GM23338 (cell line): ENCODE data around the gene DIAPH1. TPM values are rescaled to one million over a fixed set of nuclear protein-coding genes. Genes with fewer than 3 reads are reported as not detected.

Experiments
- ATAC-seq: fragments of 200-7000 bp; cut with Tn5 transposase; 3 replicates; pipeline ENCODE4 v1.9.1; 2020
- DNase-seq: peaks from one replicate; pipeline ENCODE4 v3.0.0-alpha.2; 2015; ENCODE audit warnings: low spot score
- H2AFZ ChIP-seq: fragments of 200-600 bp; sonication (generic); 2 replicates; pipeline ENCODE4 v1.8.0; 2016; ENCODE audit warnings: antibody characterized with exemption, mild to moderate bottlenecking, moderate library complexity
- H3F3A ChIP-seq: fragments of 200-600 bp; sonication (generic); replicated peaks from 2 replicates; pipeline ENCODE4 v1.8.0; 2017; ENCODE audit warnings: antibody characterized with exemption, mixed run types, low read depth
- H3K27ac ChIP-seq: fragments of 200-600 bp; sonication (generic); 2 replicates; pipeline ENCODE4 v1.6.1; 2016; ENCODE audit warnings: low read depth
- H3K27me3 ChIP-seq: fragments of 200-600 bp; sonication (generic); 2 replicates; pipeline ENCODE4 v1.8.0; 2016; ENCODE audit warnings: mild to moderate bottlenecking, mixed run types, moderate library complexity; ENCODE audit not compliant: insufficient read depth
- H3K36me3 ChIP-seq: fragments of 200-600 bp; sonication (generic); 2 replicates; pipeline ENCODE4 v1.8.0; 2016; ENCODE audit warnings: mild to moderate bottlenecking; ENCODE audit not compliant: insufficient read depth
- H3K4me1 ChIP-seq: fragments of 200-600 bp; sonication (generic); 2 replicates; pipeline ENCODE4 v1.8.0; 2016; ENCODE audit warnings: mild to moderate bottlenecking, moderate library complexity; ENCODE audit not compliant: insufficient read depth
- H3K4me2 ChIP-seq: fragments of 200-600 bp; sonication (generic); 2 replicates; pipeline ENCODE4 v1.7.1; 2017; ENCODE audit warnings: mixed run types
- H3K4me3 ChIP-seq: fragments of 200-600 bp; sonication (generic); 2 replicates; pipeline ENCODE4 v1.6.1; 2016; ENCODE audit warnings: mixed run types
- H3K79me2 ChIP-seq: fragments of 200-600 bp; sonication (generic); replicated peaks from 2 replicates; pipeline ENCODE4 v1.8.0; 2017; ENCODE audit warnings: mild to moderate bottlenecking; ENCODE audit not compliant: insufficient read depth
- H3K9me2 ChIP-seq: fragments of 200-600 bp; sonication (generic); 2 replicates; pipeline ENCODE4 v1.8.0; 2017; ENCODE audit not compliant: insufficient read depth
- H4K20me1 ChIP-seq: fragments of 200-600 bp; sonication (generic); replicated peaks from 2 replicates; pipeline ENCODE4 v1.8.0; 2017; ENCODE audit warnings: mild to moderate bottlenecking; ENCODE audit not compliant: insufficient read depth
- H3K27ac Mint-ChIP-seq: 2 replicates; pipeline ENCODE4 v1.8.0; 2020; ENCODE audit warnings: inconsistent platforms, mild to moderate bottlenecking, moderate library complexity, mixed read lengths
- H3K27me3 Mint-ChIP-seq: 3 replicates; pipeline ENCODE4 v1.8.0; 2022; ENCODE audit warnings: low read depth, mild to moderate bottlenecking, moderate library complexity, mixed read lengths, inconsistent platforms; ENCODE audit not compliant: insufficient read depth, poor library complexity
- H3K36me3 Mint-ChIP-seq: 3 replicates; pipeline ENCODE4 v1.8.0; 2021; ENCODE audit warnings: low read depth, mild to moderate bottlenecking, inconsistent platforms, moderate library complexity, mixed read lengths
- H3K4me1 Mint-ChIP-seq: 3 replicates; pipeline ENCODE4 v1.8.0; 2020; ENCODE audit warnings: mild to moderate bottlenecking, inconsistent platforms, mixed read lengths
- H3K4me3 Mint-ChIP-seq: 3 replicates; pipeline ENCODE4 v1.8.0; 2021; ENCODE audit warnings: moderate library complexity, mild to moderate bottlenecking, inconsistent platforms, mixed read lengths
- H3K9me3 Mint-ChIP-seq: 3 replicates; pipeline ENCODE4 v1.8.0; 2020; ENCODE audit warnings: moderate library complexity, mild to moderate bottlenecking, inconsistent platforms, mixed read lengths
- CREB1 ChIP-seq: fragments of 250-450 bp; sonication (Bioruptor Pico); IDR thresholded peaks from 2 replicates; pipeline ENCODE4 v1.5.0; 2020; ENCODE audit warnings: low read depth, mild to moderate bottlenecking, moderate library complexity
- EZH2 ChIP-seq: fragments of 200-600 bp; sonication (generic); IDR thresholded peaks from one replicate; pipeline ENCODE4 v1.8.0; 2017; ENCODE audit warnings: antibody characterized with exemption, mild to moderate bottlenecking, low read depth; ENCODE audit not compliant: unreplicated experiment
- EZH2phosphoT487 ChIP-seq: fragments of 200-600 bp; sonication (generic); IDR thresholded peaks from one replicate; pipeline ENCODE4 v1.8.1; 2018; ENCODE audit warnings: antibody characterized with exemption; ENCODE audit not compliant: unreplicated experiment
- JUNB ChIP-seq: IDR thresholded peaks from one replicate; pipeline ENCODE4 v1.6.1; 2016; ENCODE audit warnings: antibody characterized with exemption; ENCODE audit not compliant: unreplicated experiment
- STAT1 ChIP-seq: IDR thresholded peaks from one replicate; pipeline ENCODE4 v1.6.1; 2016; ENCODE audit warnings: antibody characterized with exemption; ENCODE audit not compliant: unreplicated experiment
- ZNF114 ChIP-seq: fragments of 250-450 bp; sonication (Bioruptor Pico); IDR thresholded peaks from 2 replicates; pipeline ENCODE4 v1.5.0; 2020; ENCODE audit warnings: mild to moderate bottlenecking, moderate library complexity
- ZNF331 ChIP-seq: fragments of 250-450 bp; sonication (Bioruptor Pico); IDR thresholded peaks from 2 replicates; pipeline ENCODE4 v1.5.0; 2020; ENCODE audit warnings: low read depth, mild to moderate bottlenecking, moderate library complexity
- ZNF462 ChIP-seq: fragments of 250-450 bp; sonication (Bioruptor Pico); IDR thresholded peaks from 2 replicates; pipeline ENCODE4 v1.5.0; 2020; ENCODE audit warnings: mild to moderate bottlenecking, moderate library complexity
- polyA plus RNA-seq: library from polyadenylated mRNA; unstranded; fragments of >200 nt; fragmentation: Nextera tagmentation; extraction: Ambion mirVana; gene quantifications from 2 replicates; pipeline ENCODE4 v1.2.1, GENCODE V29; 2016
- total RNA-seq: library from RNA; depleted of rRNA; stranded (reverse); fragments of >200 nt; shearing (Covaris generic); gene quantifications from 2 replicates; pipeline ENCODE4 v1.2.3, GENCODE V29; 2014
- TF ChIP-seq, protein P1 (sequence below): IDR thresholded peaks from one replicate; pipeline ENCODE4 v1.6.1; 2018; ENCODE audit warnings: antibody characterized with exemption; ENCODE audit not compliant: unreplicated experiment

DIAPH1 gene
- total and polyA plus RNA-seq, 2 experiments from 2014 or later, result 42.9 to 104 TPM

GRCh38 chr5:141532726-141533125, 86.1 kb downstream of the DIAPH1 start (continued):
- no peak for TF ChIP-seq ZNF462 (CRISPR knock-in tag)
- TF ChIP-seq JUNB, result no peak

DNA sequence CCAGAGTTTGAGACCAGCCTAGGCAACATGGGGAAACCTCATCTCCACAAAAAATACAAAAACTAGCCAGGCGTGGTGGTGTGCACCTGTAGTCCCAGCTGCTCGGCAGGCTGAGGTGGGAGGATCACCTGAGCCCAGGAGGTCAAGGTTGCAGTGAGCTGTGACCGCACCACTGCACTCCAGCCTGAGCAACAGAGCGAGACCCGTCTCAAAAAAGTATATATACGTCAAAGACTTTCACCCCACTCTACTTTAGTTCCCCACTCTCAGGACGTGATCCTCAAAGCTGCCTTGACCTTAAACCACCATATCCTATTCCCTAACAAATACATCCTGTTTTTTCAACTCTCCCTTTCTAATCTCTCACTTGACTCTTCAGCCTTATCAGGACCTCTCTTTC, 88.9 kb downstream of the DIAPH1 start:
- H3K27me3 Mint-ChIP-seq, result no peaks in the 10 kb centered on the region
- no peaks in the 10 kb centered on the region for H3K79me2 ChIP-seq
- no peaks in the 10 kb centered on the region for H3K27me3 ChIP-seq
- TF ChIP-seq CREB1 (CRISPR knock-in tag) (no peak), EZH2phosphoT487 (no peak), ZNF331 (CRISPR knock-in tag) (no peak), ZNF114 (CRISPR knock-in tag) (no peak), STAT1 (no peak), EZH2 (no peak)
- TF ChIP-seq, protein P1, sequence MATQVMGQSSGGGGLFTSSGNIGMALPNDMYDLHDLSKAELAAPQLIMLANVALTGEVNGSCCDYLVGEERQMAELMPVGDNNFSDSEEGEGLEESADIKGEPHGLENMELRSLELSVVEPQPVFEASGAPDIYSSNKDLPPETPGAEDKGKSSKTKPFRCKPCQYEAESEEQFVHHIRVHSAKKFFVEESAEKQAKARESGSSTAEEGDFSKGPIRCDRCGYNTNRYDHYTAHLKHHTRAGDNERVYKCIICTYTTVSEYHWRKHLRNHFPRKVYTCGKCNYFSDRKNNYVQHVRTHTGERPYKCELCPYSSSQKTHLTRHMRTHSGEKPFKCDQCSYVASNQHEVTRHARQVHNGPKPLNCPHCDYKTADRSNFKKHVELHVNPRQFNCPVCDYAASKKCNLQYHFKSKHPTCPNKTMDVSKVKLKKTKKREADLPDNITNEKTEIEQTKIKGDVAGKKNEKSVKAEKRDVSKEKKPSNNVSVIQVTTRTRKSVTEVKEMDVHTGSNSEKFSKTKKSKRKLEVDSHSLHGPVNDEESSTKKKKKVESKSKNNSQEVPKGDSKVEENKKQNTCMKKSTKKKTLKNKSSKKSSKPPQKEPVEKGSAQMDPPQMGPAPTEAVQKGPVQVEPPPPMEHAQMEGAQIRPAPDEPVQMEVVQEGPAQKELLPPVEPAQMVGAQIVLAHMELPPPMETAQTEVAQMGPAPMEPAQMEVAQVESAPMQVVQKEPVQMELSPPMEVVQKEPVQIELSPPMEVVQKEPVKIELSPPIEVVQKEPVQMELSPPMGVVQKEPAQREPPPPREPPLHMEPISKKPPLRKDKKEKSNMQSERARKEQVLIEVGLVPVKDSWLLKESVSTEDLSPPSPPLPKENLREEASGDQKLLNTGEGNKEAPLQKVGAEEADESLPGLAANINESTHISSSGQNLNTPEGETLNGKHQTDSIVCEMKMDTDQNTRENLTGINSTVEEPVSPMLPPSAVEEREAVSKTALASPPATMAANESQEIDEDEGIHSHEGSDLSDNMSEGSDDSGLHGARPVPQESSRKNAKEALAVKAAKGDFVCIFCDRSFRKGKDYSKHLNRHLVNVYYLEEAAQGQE, result no peak

More for the DNA sequence above, 88.9 kb downstream of the DIAPH1 start:
- peaks cover 7% of the 10 kb centered on the region for H3K4me1 ChIP-seq
- no peak overlapping the region for H3K4me3 ChIP-seq
- H3K4me2 ChIP-seq, result no peak overlapping the region
- no peak overlapping the region for H2AFZ ChIP-seq
- H3K27ac Mint-ChIP-seq, result no peak overlapping the region
- H3K9me2 ChIP-seq, result no peaks in the 10 kb centered on the region
- no peaks in the 10 kb centered on the region for H3K9me3 Mint-ChIP-seq
- ATAC-seq (no peak), DNase-seq (no peak)
- H4K20me1 ChIP-seq, result no peaks in the 10 kb centered on the region
- no peak overlapping the region for H3K4me3 Mint-ChIP-seq
- H3K4me1 Mint-ChIP-seq, result peaks cover 14% of the 10 kb centered on the region
- H3F3A ChIP-seq, result peaks cover 9% of the 10 kb centered on the region; the same call in 1 of the 2 replicates
- H3K36me3 ChIP-seq, result peaks cover 26% of the 10 kb centered on the region
- no peak overlapping the region for H3K27ac ChIP-seq
- H3K36me3 Mint-ChIP-seq, result peaks cover 47% of the 10 kb centered on the region
